T-helper 2 cell treated with Interferon-gamma antibody and Interleukin-4, amounts not matched to agents 100 ng/mL and 5 ng/mL, for 36 hours (primary cell): ENCODE results near the gene CLASP1. TPM values are rescaled to one million over a fixed set of nuclear protein-coding genes. Genes with fewer than 3 reads are reported as not detected.
"Not testable (repeated sequence)": the region's sequence is repeated elsewhere in the genome, so short reads cannot be mapped to it uniquely, and the experiment has no call there.

ENCODE experiments used
- intact Hi-C: fragments of 100-400 bp; cut with micrococcal nuclease; formaldehyde crosslinking; loops from one replicate; pipeline ENCODE4 v1.15.1; 2023
- total RNA-seq: library from RNA; stranded (reverse); gene quantifications from 2 replicates; pipeline ENCODE4 v1.2.3, GENCODE V29; 2022

Gene CLASP1
- total RNA-seq = 54.7 and 55.9 TPM in 2 replicates

- intact Hi-C loops = loop anchor here (1.0 kb wide), 5 partner anchors 50 to 119 kb away; partner anchors contain the start of genes NIFK, RNU4ATAC and TSN
Measured at GRCh38 chr2:121649149-121649595, at the start of gene CLASP1. TSS of gene CLASP1 (minus strand) at chr2:121649462. CDS start at chr2:121605895, 43,567 bp downstream.

GRCh38 chr2:121698318-121698930 is 49.2 kb upstream of the CLASP1 start:
- intact Hi-C loops = loop anchor here (2.0 kb wide), 1 partner anchor 20 kb away; no protein-coding TSS in a partner anchor

- intact Hi-C loops = no loop called here
Measured at GRCh38 chr2:121697108-121697631, 47.9 kb upstream of the CLASP1 start.

- intact Hi-C loops = no loop called here
Measured at GRCh38 chr2:121696410-121696930, 47.2 kb upstream of the CLASP1 start.

GRCh38 chr2:121695171-121695451 is 45.8 kb upstream of the CLASP1 start:
- intact Hi-C loops = no loop called here

GRCh38 chr2:121694398-121695170 is 45.3 kb upstream of the CLASP1 start:
- intact Hi-C loops = no loop called here

- intact Hi-C loops = not testable (repeated sequence)
Measured at GRCh38 chr2:121690572-121690971, 41.3 kb upstream of the CLASP1 start.

GRCh38 chr2:121690095-121690494 is 40.8 kb upstream of the CLASP1 start:
- intact Hi-C loops = no loop called here

- intact Hi-C loops = no loop called here
Measured at GRCh38 chr2:121689356-121689755, 40.1 kb upstream of the CLASP1 start.

GRCh38 chr2:121688820-121689219 is 39.6 kb upstream of the CLASP1 start:
- intact Hi-C loops = no loop called here

GRCh38 chr2:121686902-121687301 is 37.6 kb upstream of the CLASP1 start:
- intact Hi-C loops = no loop called here

- intact Hi-C loops = no loop called here
Measured at GRCh38 chr2:121686218-121686617, 37.0 kb upstream of the CLASP1 start.

GRCh38 chr2:121682396-121683298 is 33.4 kb upstream of the CLASP1 start:
- intact Hi-C loops = no loop called here

GRCh38 chr2:121677855-121678254 is 28.6 kb upstream of the CLASP1 start:
- intact Hi-C loops = no loop called here

GRCh38 chr2:121671621-121672020 is 22.4 kb upstream of the CLASP1 start:
- intact Hi-C loops = not testable (repeated sequence)

GRCh38 chr2:121670181-121670580 is 20.9 kb upstream of the CLASP1 start:
- intact Hi-C loops = no loop called here

GRCh38 chr2:121667618-121668017 is 18.4 kb upstream of the CLASP1 start:
- intact Hi-C loops = no loop called here

- intact Hi-C loops = no loop called here
Measured at GRCh38 chr2:121666042-121666441, 16.8 kb upstream of the CLASP1 start.

GRCh38 chr2:121665504-121665903 is 16.2 kb upstream of the CLASP1 start:
- intact Hi-C loops = no loop called here

GRCh38 chr2:121664713-121665112 is 15.5 kb upstream of the CLASP1 start:
- intact Hi-C loops = no loop called here

- intact Hi-C loops = no loop called here
Measured at GRCh38 chr2:121664086-121664485, 14.8 kb upstream of the CLASP1 start.
